Small intestine (tissue), 7 donors: ENCODE results near the gene NEAT1. TPM values are rescaled to one million over a fixed set of nuclear protein-coding genes. Genes with fewer than 3 reads are reported as not detected.
"Not testable (repeated sequence)": the region's sequence is repeated elsewhere in the genome, so short reads cannot be mapped to it uniquely, and the experiment has no call there.

ENCODE experiments used
- DNase-seq, 2 donors: peaks; one replicate each; pipeline versions ENCODE4 v3.0.0 to v3.0.0-alpha.2; 2013
- FAIRE-seq: peaks from 2 replicates; lab custom pipeline; 2012; peaks lifted over from hg19 to GRCh38; lab: Jason Lieb, UNC
- H3K27ac ChIP-seq, 3 donors: one replicate each; pipeline ENCODE4 v1.5.1; 2013; ENCODE audit warnings: low read length in 2 of 3, mild to moderate bottlenecking in 2 of 3, control low read depth in 1 of 3, inconsistent platforms in 1 of 3, low read depth in 1 of 3, moderate library complexity in 1 of 3
- H3K27me3 ChIP-seq, 3 donors: one replicate each; pipeline ENCODE4 v1.6.1; 2013; ENCODE audit warnings: low read length in 3 of 3, inconsistent platforms in 1 of 3; ENCODE audit not compliant: control insufficient read depth in 3 of 3, insufficient read depth in 3 of 3
- H3K36me3 ChIP-seq, 3 donors: one replicate each; pipeline ENCODE4 v1.6.1; 2013; ENCODE audit warnings: low read length in 3 of 3, inconsistent platforms in 1 of 3, low read depth in 1 of 3, mild to moderate bottlenecking in 1 of 3, moderate library complexity in 1 of 3; ENCODE audit not compliant: control insufficient read depth in 3 of 3, insufficient read depth in 2 of 3
- H3K4me1 ChIP-seq, 3 donors: one replicate each; pipeline ENCODE4 v1.6.1; 2013; ENCODE audit warnings: low read length in 2 of 3, inconsistent platforms in 1 of 3, low read depth in 1 of 3, mild to moderate bottlenecking in 1 of 3, moderate library complexity in 1 of 3; ENCODE audit not compliant: control insufficient read depth in 3 of 3, insufficient read depth in 2 of 3
- H3K4me3 ChIP-seq, 3 donors: one replicate each; pipeline ENCODE4 v1.5.1; 2013; ENCODE audit warnings: low read length in 3 of 3, control low read depth in 1 of 3, inconsistent platforms in 1 of 3, low read depth in 1 of 3, mild to moderate bottlenecking in 1 of 3, moderate library complexity in 1 of 3
- H3K9me3 ChIP-seq, 2 donors: one replicate each; pipeline ENCODE4 v1.6.1; 2013; ENCODE audit warnings: low read depth in 1 of 2, low read length in 1 of 2; ENCODE audit not compliant: control insufficient read depth in 2 of 2, insufficient read depth in 1 of 2
- WGBS, 3 donors: extraction: QIAGEN DNeasy Blood & Tissue Kit; methylation state at CpG; one replicate each; pipeline ENCODE4 v1.1.7; 2013; 5-methylcytosine and 5-hydroxymethylcytosine counted together
- polyA plus RNA-seq, 4 donors: library from polyadenylated mRNA; stranded (reverse) in 3 of 4; unstranded in 1 of 4; fragments of 200-250 nt in 3 of 4; fragments of 120-200 nt in 1 of 4; gene quantifications; one replicate each; pipeline versions ENCODE4 v1.2.1 to v1.2.3, GENCODE V29; 2013
- donor health status: healthy with polysubstance abuse.
- donor health status: control.
- donor health status: control.
- donor health status: Bipolar disorder and iron deficiency.
- donor health status: healthy.

The NEAT1 gene
- polyA plus RNA-seq, 4 donors, result 256 to 3,420 (median 1,041) TPM

GRCh38 chr11:65404638-65405339 lies 17.8 kb upstream of the NEAT1 start:
- FAIRE-seq (no peak), DNase-seq (no peak)
- peak overlapping the region in 1 of 3 donors; percentile 90 for H3K27ac ChIP-seq
- peaks cover 14 to 82% (median 21%) of the 10 kb centered on the region in 3 donors for H3K36me3 ChIP-seq
- WGBS, 3 donors, result 90 to 94% (median 94%) methylated on average over 22 to 24 of the region's 24 CpGs
- peaks cover 0 to 29% (median 7%) of the 10 kb centered on the region in 3 donors for H3K4me1 ChIP-seq
- H3K9me3 ChIP-seq, result no peaks in the 10 kb centered on the region
- no peaks in the 10 kb centered on the region for H3K27me3 ChIP-seq
- H3K4me3 ChIP-seq, result no peak overlapping the region

- peaks cover 12 to 79% (median 13%) of the 10 kb centered on the region in 3 donors for H3K36me3 ChIP-seq
- DNase-seq, result no peak
- H3K4me3 ChIP-seq, result no peak overlapping the region
- no peaks in the 10 kb centered on the region for H3K9me3 ChIP-seq
- H3K27ac ChIP-seq, result no peak overlapping the region
- FAIRE-seq, result no peak
- H3K4me1 ChIP-seq, result peaks cover 0 to 12% (median 3%) of the 10 kb centered on the region in 3 donors
- WGBS, 3 donors, result 88 to 92% (median 90%) methylated on average over 24 to 29 of the region's 29 CpGs
- H3K27me3 ChIP-seq, result no peaks in the 10 kb centered on the region
Measured at GRCh38 chr11:65410936-65411680, 11.5 kb upstream of the NEAT1 start.

GRCh38 chr11:65411681-65412070 lies 10.9 kb upstream of the NEAT1 start:
- Histone ChIP-seq H3K27ac (no peak overlapping the region), H3K9me3 (no peaks in the 10 kb centered on the region), H3K4me1 (peaks cover 0 to 18% (median 6%) of the 10 kb centered on the region in 3 donors), H3K27me3 (no peaks in the 10 kb centered on the region), H3K36me3 (peaks cover 12 to 74% (median 13%) of the 10 kb centered on the region in 3 donors), H3K4me3 (no peak overlapping the region)
- DNase-seq (no peak), FAIRE-seq (no peak)
- WGBS, 3 donors, result 66 to 86% (median 85%) methylated on average over 5 of the region's 5 CpGs

GRCh38 chr11:65412271-65413076 lies 10.1 kb upstream of the NEAT1 start:
- Histone ChIP-seq H3K36me3 (peaks cover 12 to 67% (median 13%) of the 10 kb centered on the region in 3 donors), H3K9me3 (no peaks in the 10 kb centered on the region), H3K27ac (no peak overlapping the region), H3K4me1 (peaks cover 2 to 26% (median 6%) of the 10 kb centered on the region in 3 donors), H3K27me3 (no peaks in the 10 kb centered on the region), H3K4me3 (no peak overlapping the region)
- 81 to 87% (median 82%) methylated on average over 24 of the region's 24 CpGs for WGBS, 3 donors
- FAIRE-seq, result no peak
- DNase-seq, result no peak

GRCh38 chr11:65413077-65413664 lies 9.4 kb upstream of the NEAT1 start:
- H3K27me3 ChIP-seq, H3K27ac ChIP-seq, H3K4me3 ChIP-seq, H3K9me3 ChIP-seq, DNase-seq, FAIRE-seq: not testable (repeated sequence)
- H3K36me3 ChIP-seq, result peaks cover 12 to 60% (median 13%) of the 10 kb centered on the region in 3 donors
- H3K4me1 ChIP-seq, result peaks cover 3 to 33% (median 6%) of the 10 kb centered on the region in 3 donors
- 84 to 86% (median 84%) methylated on average over 15 of the region's 15 CpGs for WGBS, 3 donors

GRCh38 chr11:65414776-65415498 lies 7.7 kb upstream of the NEAT1 start:
- 46 to 75% (median 67%) methylated on average over 11 of the region's 11 CpGs for WGBS, 3 donors
- H3K27ac ChIP-seq, result peak overlapping the region in 1 of 3 donors; percentile 22
- DNase-seq (no peak), FAIRE-seq (no peak)
- no peaks in the 10 kb centered on the region for H3K27me3 ChIP-seq
- no peaks in the 10 kb centered on the region for H3K9me3 ChIP-seq
- H3K36me3 ChIP-seq, result peaks cover 4 to 43% (median 7%) of the 10 kb centered on the region in 3 donors
- no peak overlapping the region for H3K4me3 ChIP-seq
- peaks cover 3 to 50% (median 6%) of the 10 kb centered on the region in 3 donors for H3K4me1 ChIP-seq

- peaks cover 6 to 58% (median 11%) of the 10 kb centered on the region in 3 donors for H3K4me1 ChIP-seq
- H3K27ac ChIP-seq, result peak overlapping the region; percentile 100
- FAIRE-seq (no peak), DNase-seq (peak in 1 of 2 donors; percentile 66)
- 33 to 61% (median 40%) methylated on average over 11 of the region's 11 CpGs for WGBS, 3 donors
- H3K4me3 ChIP-seq, result peak overlapping the region in 2 of 3 donors; percentile 26 to 47
- no peaks in the 10 kb centered on the region for H3K9me3 ChIP-seq
- no peaks in the 10 kb centered on the region for H3K27me3 ChIP-seq
- peaks cover 4 to 38% (median 7%) of the 10 kb centered on the region in 3 donors for H3K36me3 ChIP-seq
Measured at GRCh38 chr11:65415499-65416340, 6.9 kb upstream of the NEAT1 start.
